ENCODE data around the gene ALOX15.
"Not testable (repeated sequence)": the region's sequence is repeated elsewhere in the genome, so short reads cannot be mapped to it uniquely, and the experiment has no call there.

ALOX15 gene

DNA sequence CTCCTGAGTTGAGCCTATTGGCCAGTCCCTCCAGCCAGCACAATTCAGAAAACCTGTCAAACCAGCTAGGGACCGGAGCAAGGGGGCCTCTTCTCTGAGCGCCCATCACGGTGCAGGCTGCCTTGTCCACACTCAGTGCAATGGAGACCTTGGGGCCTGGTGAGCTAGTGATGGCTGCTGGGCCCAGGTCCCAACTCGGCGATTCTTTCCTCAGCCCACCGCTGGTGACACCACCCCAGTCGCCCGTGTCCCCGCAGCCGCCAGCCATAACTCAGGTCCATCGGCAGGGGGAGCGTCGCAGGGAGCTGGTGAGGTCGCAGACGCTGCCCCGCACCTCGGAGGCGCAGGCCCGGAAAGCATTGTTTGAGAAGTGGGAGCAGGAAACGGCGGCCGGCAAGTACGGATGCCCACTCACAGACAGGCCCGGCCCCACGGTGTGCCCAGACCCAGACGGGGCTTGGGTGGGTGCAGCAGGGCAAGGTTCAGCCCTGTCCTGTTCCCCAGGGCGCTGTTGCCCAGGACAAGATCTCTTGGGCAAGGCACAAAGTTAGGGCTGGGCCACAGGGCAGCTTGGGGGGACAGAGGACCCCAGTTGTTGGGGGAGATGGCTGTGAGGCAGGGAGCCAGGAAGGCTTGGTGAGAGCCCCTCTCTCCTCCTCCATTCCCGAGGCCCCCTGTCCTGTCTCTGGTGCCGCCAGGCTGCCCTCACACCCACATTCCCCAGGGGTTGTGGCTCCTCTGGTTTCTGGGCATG lies 46.4 kb downstream of the ALOX15 start:
- no peak for TF ChIP-seq CTCF (IDR thresholded peaks at IDR 0.05; ENCODE audit: control insufficient read depth, insufficient read depth, low read depth, low read length, missing control alignments)
- DNase-seq (ENCODE audit: low read depth) = no peak
- no peak overlapping the region for H3K4me3 ChIP-seq (ENCODE audit: control insufficient read depth, low read depth, low read length)

DNA sequence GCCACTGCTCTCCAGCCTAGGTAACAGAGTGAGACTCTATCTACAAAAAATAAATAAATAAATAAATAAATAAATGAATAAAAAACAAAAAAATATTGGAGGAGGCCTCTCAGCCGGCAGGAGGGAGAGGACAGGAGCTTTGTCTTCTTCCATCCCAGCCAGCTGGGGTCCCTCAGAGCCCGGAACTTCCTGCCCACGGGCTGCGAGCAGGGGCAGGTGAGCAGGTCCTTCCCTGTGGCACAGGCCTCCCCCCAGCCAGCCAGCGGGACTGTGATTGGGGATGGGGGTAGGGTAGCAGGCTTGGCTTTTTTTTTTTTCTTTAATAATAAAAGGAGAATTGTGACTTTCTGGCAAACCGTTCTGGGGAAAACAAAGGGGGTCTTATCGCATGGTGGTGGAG lies 47.1 kb downstream of the ALOX15 start:
- no peak overlapping the region for H3K4me3 ChIP-seq (ENCODE audit: control insufficient read depth, low read depth, low read length)

DNA sequence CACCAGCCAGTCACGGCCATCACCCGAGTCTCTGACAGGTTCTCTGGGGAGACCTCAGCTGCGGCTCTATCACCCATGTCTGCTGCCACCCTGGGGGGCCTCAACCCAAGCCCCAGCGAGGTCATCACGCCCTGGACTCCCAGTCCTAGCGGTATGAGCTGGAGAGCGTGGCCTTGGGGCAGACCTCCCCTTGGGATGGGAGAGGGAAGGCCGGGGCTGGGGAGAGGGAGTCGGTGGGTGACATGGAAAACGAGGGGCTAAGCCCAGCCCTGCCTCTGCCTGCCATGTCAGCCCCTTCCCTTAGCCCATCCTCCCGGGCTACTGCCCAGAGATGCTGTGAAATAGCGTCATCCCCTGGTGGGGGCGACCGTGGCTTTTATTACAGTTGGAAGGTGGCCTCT lies 48.5 kb downstream of the ALOX15 start:
- no peak for DNase-seq (ENCODE audit: low read depth)
- TF ChIP-seq CTCF (IDR thresholded peaks at IDR 0.05; ENCODE audit: control insufficient read depth, insufficient read depth, low read depth, low read length, missing control alignments) = no peak
- no peak overlapping the region for H3K4me3 ChIP-seq (ENCODE audit: control insufficient read depth, low read depth, low read length)

More for the DNA sequence above, 47.1 kb downstream of the ALOX15 start:
- DNase-seq (ENCODE audit: low read depth) = no peak
- no peak for TF ChIP-seq CTCF (IDR thresholded peaks at IDR 0.05; ENCODE audit: control insufficient read depth, insufficient read depth, low read depth, low read length, missing control alignments)

DNA sequence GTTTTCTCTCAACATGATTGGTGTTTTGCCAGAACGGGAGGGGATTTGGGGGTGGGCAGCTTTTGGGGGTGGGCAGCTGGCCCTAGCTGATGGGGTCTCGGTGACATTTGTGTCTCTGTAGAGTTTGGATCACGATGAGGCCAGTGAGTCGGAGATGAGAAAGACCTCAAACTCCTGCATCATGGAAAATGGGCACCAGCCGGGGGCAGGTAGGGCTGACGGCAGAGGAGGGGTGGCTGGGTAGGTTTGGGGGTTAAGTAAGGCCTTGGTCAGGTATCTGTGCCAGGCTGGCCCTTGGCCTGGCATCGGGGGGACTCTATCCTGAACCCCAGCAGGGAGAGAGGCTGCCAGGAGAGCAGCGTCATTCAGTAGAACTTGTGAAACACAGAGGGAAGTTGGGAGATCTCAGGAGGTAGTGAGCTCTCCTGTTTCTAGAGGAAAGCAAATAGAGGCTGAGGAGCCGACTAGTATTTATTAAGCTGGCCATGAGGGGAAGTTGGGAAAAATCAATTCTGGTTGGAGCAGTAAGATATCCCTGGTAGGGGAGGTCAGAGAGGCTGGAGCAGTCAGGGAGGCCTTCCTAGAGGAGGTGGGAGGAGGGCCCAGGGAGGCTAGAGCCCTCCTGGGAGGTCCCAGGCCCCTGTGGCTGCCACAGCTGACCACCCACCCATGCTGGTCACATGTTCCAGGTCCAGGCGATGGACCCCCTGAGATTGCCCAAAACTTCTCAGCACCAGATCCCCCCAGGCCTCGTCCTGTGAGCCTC lies 49.1 kb downstream of the ALOX15 start:
- TF ChIP-seq CTCF (IDR thresholded peaks at IDR 0.05; ENCODE audit: control insufficient read depth, insufficient read depth, low read depth, low read length, missing control alignments) = no peak
- no peak overlapping the region for H3K4me3 ChIP-seq (ENCODE audit: control insufficient read depth, low read depth, low read length)
- DNase-seq (ENCODE audit: low read depth) = no peak

DNA sequence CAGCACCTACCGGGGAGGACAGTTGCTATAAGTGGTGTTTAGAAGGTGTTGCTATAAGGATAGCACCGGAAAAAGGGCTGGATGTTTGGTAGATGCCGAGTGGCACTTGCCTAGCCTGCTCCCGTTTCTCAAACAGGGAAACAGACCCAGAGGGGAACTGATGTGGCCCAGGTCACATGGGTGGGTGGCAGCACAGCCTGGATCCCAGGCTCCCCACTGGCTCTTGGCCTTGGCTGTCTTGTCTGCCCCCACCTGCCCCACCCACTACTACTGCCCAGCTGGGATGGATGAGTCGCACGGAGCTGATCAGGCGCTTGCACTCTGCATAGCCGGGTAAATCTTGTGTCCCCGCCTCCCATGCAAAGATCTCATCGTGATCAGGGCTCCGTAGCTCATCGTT lies 49.9 kb downstream of the ALOX15 start:
- no peak for TF ChIP-seq CTCF (IDR thresholded peaks at IDR 0.05; ENCODE audit: control insufficient read depth, insufficient read depth, low read depth, low read length, missing control alignments)
- DNase-seq (ENCODE audit: low read depth) = no peak
- H3K4me3 ChIP-seq (ENCODE audit: control insufficient read depth, low read depth, low read length) = no peak overlapping the region

DNA sequence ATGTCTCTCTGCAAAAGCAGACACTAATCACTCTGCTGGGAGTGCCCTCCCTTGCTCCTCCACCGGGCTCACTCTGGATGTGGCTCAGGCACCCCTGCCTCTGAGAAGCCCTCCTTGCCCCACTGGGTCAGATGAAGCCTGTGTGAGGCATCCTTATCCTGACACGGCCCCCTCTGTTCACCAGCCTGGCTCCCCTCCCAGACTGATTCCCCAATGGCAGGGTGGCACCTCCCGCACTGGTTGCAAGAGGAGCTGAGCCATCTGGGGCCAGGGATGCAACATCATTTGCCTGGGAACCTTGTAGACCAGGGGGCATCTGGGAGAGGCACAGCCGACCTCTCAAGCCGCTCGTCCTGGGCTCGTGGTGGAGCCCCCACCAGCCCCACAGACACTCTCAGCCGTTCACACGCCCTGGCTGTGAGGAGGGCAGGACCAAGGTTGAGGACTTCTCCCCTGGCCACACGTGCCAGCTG lies 50.5 kb downstream of the ALOX15 start:
- no peak for TF ChIP-seq CTCF (IDR thresholded peaks at IDR 0.05; ENCODE audit: control insufficient read depth, insufficient read depth, low read depth, low read length, missing control alignments)
- no peak overlapping the region for H3K4me3 ChIP-seq (ENCODE audit: control insufficient read depth, low read depth, low read length)
- DNase-seq (ENCODE audit: low read depth) = no peak

DNA sequence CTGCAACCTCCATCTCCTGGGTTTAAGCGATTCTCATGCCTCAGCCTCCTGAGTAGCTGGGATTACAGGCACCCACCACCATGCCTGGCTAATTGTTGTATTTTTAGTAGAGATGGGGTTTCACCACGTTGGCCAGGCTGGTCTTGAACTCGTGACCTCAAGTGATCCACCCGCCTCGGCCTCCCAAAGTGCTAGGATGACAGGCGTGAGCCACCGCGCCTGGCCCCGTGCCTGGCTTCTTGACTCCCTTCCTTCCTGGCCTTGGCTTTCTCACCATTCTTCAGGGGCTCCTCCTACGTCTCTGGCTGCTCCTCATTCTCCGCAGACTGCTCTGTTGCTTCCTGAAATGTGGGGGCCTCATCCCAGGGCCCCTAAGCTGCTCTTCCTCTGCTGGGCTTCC lies 51.4 kb downstream of the ALOX15 start:
- DNase-seq (ENCODE audit: low read depth); H3K4me3 ChIP-seq (ENCODE audit: control insufficient read depth, low read depth, low read length): not testable (repeated sequence)
